Stomach (tissue), 9 donors: Measurements from ENCODE around the gene NCKAP5L. TPM values are rescaled to one million over a fixed set of nuclear protein-coding genes. Genes with fewer than 3 reads are reported as not detected.

ENCODE experiments used
- DNase-seq, 2 donors: peaks; one replicate each; pipeline versions ENCODE4 v3.0.0 to v3.0.0-alpha.2; 2013 to 2019
- H3K27ac ChIP-seq, 5 donors: fragments of 200-600 bp in 4 of 5; sonication (generic) in 4 of 5; one replicate each; pipeline ENCODE4 v1.5.1; 2013 to 2019; ENCODE audit warnings: mild to moderate bottlenecking in 1 of 5, moderate library complexity in 1 of 5
- H3K27me3 ChIP-seq, 3 donors: fragments of 200-600 bp; sonication (generic); one replicate each; pipeline ENCODE4 v1.5.1; 2017 to 2019; ENCODE audit warnings: mixed run types in 1 of 3
- H3K36me3 ChIP-seq, 4 donors: fragments of 200-600 bp; sonication (generic); 1 replicate in 3 of 4; 2 replicates in 1 of 4; pipeline ENCODE4 v1.5.1; 2016 to 2019
- H3K4me1 ChIP-seq, 4 donors: fragments of 200-600 bp; sonication (generic); one replicate each; pipeline ENCODE4 v1.5.1; 2016 to 2019
- H3K4me3 ChIP-seq, 4 donors: fragments of 200-600 bp; sonication (generic) in 3 of 4; one replicate each; pipeline ENCODE4 v1.5.1; 2016 to 2019; ENCODE audit warnings: mild to moderate bottlenecking in 1 of 4
- H3K9me3 ChIP-seq, 4 donors: fragments of 200-600 bp; sonication (generic); one replicate each; pipeline ENCODE4 v1.5.1; 2016 to 2019
- CTCF ChIP-seq, 7 experiments: fragments of 450-650 bp in 4 of 7; fragments of 200-600 bp in 3 of 7; sonication (generic) in 3 of 7; IDR thresholded peaks; one replicate each; pipeline ENCODE4 v1.5.1; 2016 to 2019; ENCODE audit warnings: antibody characterized with exemption in 7 of 7, control low read depth in 2 of 7, mild to moderate bottlenecking in 1 of 7
- EP300 ChIP-seq: sonication (generic); formaldehyde crosslinking; IDR thresholded peaks from one replicate; pipeline ENCODE4 v1.6.1; 2017; ENCODE audit warnings: antibody characterized with exemption
- POLR2A ChIP-seq, 4 donors: fragments of 450-650 bp; IDR thresholded peaks; one replicate each; pipeline ENCODE4 v1.6.1; 2016; ENCODE audit warnings: antibody characterized with exemption in 4 of 4, control low read depth in 2 of 4, mild to moderate bottlenecking in 1 of 4, moderate library complexity in 1 of 4
- POLR2AphosphoS5 ChIP-seq, 3 donors: sonication (generic); formaldehyde crosslinking; IDR thresholded peaks; one replicate each; pipeline ENCODE4 v1.6.1; 2016; ENCODE audit warnings: antibody characterized with exemption in 3 of 3
- WGBS, 5 donors: extraction: QIAGEN DNeasy Blood & Tissue Kit in 3 of 5; methylation state at CpG; one replicate each; pipeline versions ENCODE4 v1.1.5 to v1.1.7; 2013 to 2018; 5-methylcytosine and 5-hydroxymethylcytosine counted together
- intact Hi-C: fragments of 100-400 bp; cut with DNase I; formaldehyde crosslinking; loops from one replicate; pipeline ENCODE4 v1.15.1; 2023; ENCODE audit warnings: low total_unique reads
- polyA plus RNA-seq, 3 donors: library from polyadenylated mRNA; stranded (reverse); fragments of 200-250 nt; gene quantifications; one replicate each; pipeline ENCODE4 v1.2.3, GENCODE V29; 2013
- total RNA-seq, 5 donors: library from RNA; depleted of rRNA; stranded (reverse); fragments of >200 nt; gene quantifications; one replicate each; pipeline versions ENCODE4 v1.1.0 to v1.2.3, GENCODE V29; 2014 to 2016
- donor health status: healthy with polysubstance abuse.
- donor health status: Bipolar disorder and iron deficiency.
- donor health status: healthy.

NCKAP5L gene
- total and polyA plus RNA-seq, 8 donors: 3.5 to 16.5 (median 7.0) TPM

- Histone ChIP-seq H3K4me1 (peaks cover 8 to 35% (median 23%) of the 10 kb centered on the region in 4 donors), H3K27ac (no peak overlapping the region), H3K27me3 (no peaks in the 10 kb centered on the region), H3K36me3 (peaks cover 0 to 17% (median 5%) of the 10 kb centered on the region in 4 donors), H3K9me3 (no peaks in the 10 kb centered on the region), H3K4me3 (no peak overlapping the region)
- no peak for DNase-seq
- intact Hi-C loops: no loop called here
- no peak for TF ChIP-seq EP300
- TF ChIP-seq POLR2AphosphoS5 (IDR thresholded peaks at IDR 0.05): no peak
- no peak for TF ChIP-seq POLR2A (IDR thresholded peaks at IDR 0.05)
- TF ChIP-seq CTCF (IDR thresholded peaks at IDR 0.05): no peak
- 79 to 87% (median 85%) methylated on average over 4 of the region's 4 CpGs for WGBS, 5 donors
Observed at GRCh38 chr12:49811961-49812401, 16.2 kb downstream of the NCKAP5L start.

GRCh38 chr12:49811136-49811535 lies 17.1 kb downstream of the NCKAP5L start:
- Histone ChIP-seq H3K27ac (no peak overlapping the region), H3K36me3 (peaks cover 3 to 17% (median 5%) of the 10 kb centered on the region in 4 donors), H3K4me1 (peaks cover 8 to 35% (median 23%) of the 10 kb centered on the region in 4 donors), H3K4me3 (no peak overlapping the region), H3K27me3 (no peaks in the 10 kb centered on the region), H3K9me3 (no peaks in the 10 kb centered on the region)
- TF ChIP-seq EP300 (no peak), POLR2A (IDR thresholded peaks at IDR 0.05) (no peak), CTCF (IDR thresholded peaks at IDR 0.05) (no peak), POLR2AphosphoS5 (IDR thresholded peaks at IDR 0.05) (no peak)
- WGBS, 5 donors: 84 to 90% (median 87%) methylated on average over 5 of the region's 5 CpGs
- no peak for DNase-seq
- intact Hi-C loops: no loop called here

- intact Hi-C loops: no loop called here
- peaks cover 8 to 35% (median 21%) of the 10 kb centered on the region in 4 donors for H3K4me1 ChIP-seq
- no peak overlapping the region for H3K4me3 ChIP-seq
- DNase-seq: peak in 1 of 2 donors; percentile 47
- H3K9me3 ChIP-seq: no peaks in the 10 kb centered on the region
- TF ChIP-seq CTCF (IDR thresholded peaks at IDR 0.05): no peak
- no peak for TF ChIP-seq POLR2A (IDR thresholded peaks at IDR 0.05)
- TF ChIP-seq POLR2AphosphoS5 (IDR thresholded peaks at IDR 0.05): no peak
- TF ChIP-seq EP300: no peak
- peak overlapping the region in 4 of 5 donors; percentile 61 to 81 (median 70) for H3K27ac ChIP-seq
- peaks cover 10 to 20% (median 16%) of the 10 kb centered on the region in 4 donors for H3K36me3 ChIP-seq
- H3K27me3 ChIP-seq: no peaks in the 10 kb centered on the region
- 53 to 63% (median 57%) methylated on average over 8 to 9 of the region's 9 CpGs for WGBS, 5 donors
Observed at GRCh38 chr12:49809906-49810389, 18.3 kb downstream of the NCKAP5L start.

GRCh38 chr12:49809381-49809905 lies 18.8 kb downstream of the NCKAP5L start:
- intact Hi-C loops: no loop called here
- no peaks in the 10 kb centered on the region for H3K27me3 ChIP-seq
- no peaks in the 10 kb centered on the region for H3K9me3 ChIP-seq
- TF ChIP-seq POLR2A (IDR thresholded peaks at IDR 0.05) (no peak), POLR2AphosphoS5 (IDR thresholded peaks at IDR 0.05) (no peak), EP300 (no peak), CTCF (IDR thresholded peaks at IDR 0.05) (no peak)
- 45 to 78% (median 58%) methylated on average over 4 of the region's 4 CpGs for WGBS, 5 donors
- H3K4me3 ChIP-seq: no peak overlapping the region
- peak overlapping the region; percentile 43 to 81 (median 63) for H3K27ac ChIP-seq
- peaks cover 10 to 25% (median 21%) of the 10 kb centered on the region in 4 donors for H3K36me3 ChIP-seq
- H3K4me1 ChIP-seq: peaks cover 8 to 35% (median 21%) of the 10 kb centered on the region in 4 donors
- DNase-seq: peak in 1 of 2 donors; percentile 69
